IPS-11a (cell line): ENCODE data around the gene FLYWCH1.

ENCODE experiments used
- H3K4me3 ChIP-seq: one replicate; pipeline ENCODE4 v1.5.1; 2013; ENCODE audit warnings: low read depth, low read length, control low read depth

The FLYWCH1 gene, protein sequence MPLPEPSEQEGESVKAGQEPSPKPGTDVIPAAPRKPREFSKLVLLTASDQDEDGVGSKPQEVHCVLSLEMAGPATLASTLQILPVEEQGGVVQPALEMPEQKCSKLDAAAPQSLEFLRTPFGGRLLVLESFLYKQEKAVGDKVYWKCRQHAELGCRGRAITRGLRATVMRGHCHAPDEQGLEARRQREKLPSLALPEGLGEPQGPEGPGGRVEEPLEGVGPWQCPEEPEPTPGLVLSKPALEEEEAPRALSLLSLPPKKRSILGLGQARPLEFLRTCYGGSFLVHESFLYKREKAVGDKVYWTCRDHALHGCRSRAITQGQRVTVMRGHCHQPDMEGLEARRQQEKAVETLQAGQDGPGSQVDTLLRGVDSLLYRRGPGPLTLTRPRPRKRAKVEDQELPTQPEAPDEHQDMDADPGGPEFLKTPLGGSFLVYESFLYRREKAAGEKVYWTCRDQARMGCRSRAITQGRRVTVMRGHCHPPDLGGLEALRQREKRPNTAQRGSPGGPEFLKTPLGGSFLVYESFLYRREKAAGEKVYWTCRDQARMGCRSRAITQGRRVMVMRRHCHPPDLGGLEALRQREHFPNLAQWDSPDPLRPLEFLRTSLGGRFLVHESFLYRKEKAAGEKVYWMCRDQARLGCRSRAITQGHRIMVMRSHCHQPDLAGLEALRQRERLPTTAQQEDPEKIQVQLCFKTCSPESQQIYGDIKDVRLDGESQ

DNA sequence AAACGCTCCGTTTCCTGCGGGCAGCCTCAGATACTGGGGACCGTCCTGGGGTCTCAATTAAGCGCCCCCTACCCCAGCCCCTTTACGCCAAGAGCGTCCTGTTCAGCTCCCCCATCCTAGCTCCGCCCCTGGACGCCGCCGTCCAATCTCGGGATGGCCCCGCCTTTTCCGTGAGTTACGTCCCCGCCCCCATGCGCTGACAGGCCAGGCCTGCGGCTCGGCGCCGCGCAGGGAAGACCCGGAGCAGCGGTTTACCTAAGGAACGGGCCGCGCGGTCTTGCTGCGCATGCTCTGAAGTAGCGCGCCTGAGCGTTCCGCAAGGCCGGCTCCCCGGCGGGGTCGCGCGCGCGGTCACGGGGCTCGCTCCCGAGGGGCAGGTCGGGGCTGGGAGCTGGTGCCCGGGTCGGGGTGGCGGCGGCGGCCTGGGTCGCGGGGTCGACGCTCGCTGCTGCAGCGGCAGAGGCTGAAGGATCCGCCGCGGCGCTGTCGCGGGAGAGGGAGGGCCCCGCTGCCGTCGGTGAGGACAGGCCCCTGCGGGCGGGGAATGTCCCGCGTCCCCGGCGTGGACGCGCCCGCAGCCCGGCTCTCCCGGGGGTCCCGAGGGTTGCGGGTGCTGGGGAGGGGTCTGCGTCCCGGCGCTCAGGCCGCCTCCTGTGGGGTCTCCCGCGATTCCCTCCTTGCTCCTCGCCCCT lies at the start of gene FLYWCH1:
Gene FLYWCH1 (plus strand): TSS at position 294 of the 692 bp plus-strand sequence. CDS start 17,755 bp downstream, outside the sequence.
- peak within 1 kb of the TSS; percentile 74 for H3K4me3 ChIP-seq

DNA sequence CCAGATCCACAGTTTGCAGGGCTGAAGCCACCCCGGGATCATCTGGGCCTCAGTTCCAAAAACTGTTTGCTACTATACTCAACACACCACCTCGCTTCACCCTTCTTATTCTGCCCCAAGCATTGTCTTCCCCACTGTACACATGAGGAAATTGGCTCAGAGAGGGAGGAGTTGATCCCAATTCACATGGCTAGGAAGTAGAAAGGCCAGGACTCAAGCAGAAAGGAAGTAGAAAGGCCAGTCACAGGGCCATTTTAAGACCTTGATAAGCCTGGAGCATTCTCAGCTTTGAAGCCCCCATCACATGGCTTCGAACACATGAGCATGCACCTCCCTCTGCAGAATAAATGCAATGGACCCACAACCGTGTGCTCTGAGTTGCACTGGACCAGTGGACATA lies 46.1 kb upstream of the FLYWCH1 start:
- H3K4me3 ChIP-seq = no peak overlapping the region

DNA sequence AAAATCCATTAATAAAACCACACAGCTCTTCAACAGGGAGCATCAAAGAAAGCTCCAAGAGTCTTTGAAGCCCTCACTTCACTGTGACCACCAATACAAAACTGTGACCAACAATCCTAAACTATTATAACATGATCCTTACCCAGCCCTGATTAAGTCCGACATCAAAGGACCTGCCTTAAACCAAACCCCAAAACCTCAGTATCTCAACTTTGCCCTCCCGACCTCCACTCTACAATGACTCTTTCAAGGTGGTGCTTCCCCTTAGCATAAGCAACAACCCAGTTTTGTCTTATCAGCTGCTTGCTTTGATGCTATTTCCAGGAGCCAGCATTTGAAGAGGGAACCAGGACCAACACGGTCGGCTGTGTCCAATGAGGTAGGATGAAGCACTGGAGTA lies 45.3 kb upstream of the FLYWCH1 start:
- H3K4me3 ChIP-seq = no peak overlapping the region

DNA sequence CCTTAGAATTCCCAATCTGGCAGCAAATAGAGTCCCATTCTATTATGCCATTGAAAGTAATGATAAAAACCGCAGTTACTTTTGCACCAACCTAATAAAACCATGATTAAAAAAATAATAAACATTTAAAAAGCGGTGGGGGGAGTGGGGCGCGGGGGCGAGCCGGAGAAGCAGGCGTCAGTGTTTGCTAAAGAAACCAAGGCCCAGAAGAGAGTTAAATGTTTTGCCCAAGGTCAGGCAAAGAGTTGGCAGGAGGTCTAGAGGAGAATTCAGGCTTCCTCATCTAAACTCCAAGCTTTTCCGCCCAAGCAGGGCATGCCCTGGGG lies 44.1 kb upstream of the FLYWCH1 start:
- H3K4me3 ChIP-seq = peak overlapping the region; percentile 74

DNA sequence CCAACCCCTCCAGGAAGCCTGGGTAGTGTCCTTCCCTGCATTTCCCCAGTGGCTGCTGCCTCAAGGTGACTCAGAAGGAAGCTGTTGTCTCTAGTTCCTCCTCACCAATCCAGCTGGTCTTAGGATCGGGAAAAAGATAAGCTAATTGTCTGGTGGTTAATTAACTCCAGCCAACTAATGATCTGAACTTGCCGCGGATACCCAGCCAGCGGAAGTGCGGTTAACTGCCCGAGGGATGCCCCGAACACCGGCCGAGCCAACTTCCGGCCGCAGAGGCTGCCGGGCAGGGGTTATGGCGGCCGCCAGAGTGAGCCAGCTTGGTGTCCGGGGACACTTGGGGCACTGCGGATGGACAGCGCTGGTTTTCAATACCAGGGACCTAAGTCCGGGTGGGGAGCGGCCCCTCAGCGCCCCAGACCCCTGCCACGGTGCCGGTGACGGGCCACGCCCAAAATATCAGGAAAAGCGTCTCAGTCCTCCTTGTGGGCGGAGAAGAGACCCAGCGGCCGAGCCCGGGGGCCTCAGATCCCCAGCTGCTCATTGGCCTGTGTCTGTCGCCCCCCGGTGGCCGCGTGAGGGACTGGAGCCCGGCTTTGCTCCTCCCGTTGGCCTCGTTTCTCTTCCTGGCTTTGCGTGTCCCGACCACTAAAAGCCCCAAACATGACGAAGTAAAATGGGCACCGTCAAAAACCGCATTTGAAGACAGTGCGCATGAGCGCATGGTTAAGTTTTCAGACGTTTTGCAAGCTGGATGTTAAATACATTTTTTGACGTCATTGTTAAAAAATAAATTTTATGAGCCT lies 43.5 kb upstream of the FLYWCH1 start:
- peak overlapping the region; percentile 74 for H3K4me3 ChIP-seq

DNA sequence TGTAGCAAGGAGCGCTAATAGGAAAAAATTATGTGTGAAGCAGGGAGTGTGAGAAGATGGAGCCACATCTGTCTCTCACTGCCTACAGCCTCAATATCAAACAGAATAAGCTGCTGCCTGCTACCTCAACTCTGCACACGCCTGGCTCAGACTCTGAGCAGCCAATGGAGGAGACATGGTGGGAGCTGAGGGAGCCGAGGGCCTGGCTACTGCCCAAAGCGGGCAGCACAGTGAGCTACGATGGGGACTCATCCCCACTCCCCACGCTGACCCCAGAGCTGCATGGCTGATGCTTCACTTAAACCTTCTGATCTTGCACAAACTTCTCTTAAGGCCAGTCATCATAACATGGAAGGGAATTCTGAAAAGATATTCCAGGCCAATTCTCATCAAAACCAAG lies 39.8 kb upstream of the FLYWCH1 start:
- no peak overlapping the region for H3K4me3 ChIP-seq

DNA sequence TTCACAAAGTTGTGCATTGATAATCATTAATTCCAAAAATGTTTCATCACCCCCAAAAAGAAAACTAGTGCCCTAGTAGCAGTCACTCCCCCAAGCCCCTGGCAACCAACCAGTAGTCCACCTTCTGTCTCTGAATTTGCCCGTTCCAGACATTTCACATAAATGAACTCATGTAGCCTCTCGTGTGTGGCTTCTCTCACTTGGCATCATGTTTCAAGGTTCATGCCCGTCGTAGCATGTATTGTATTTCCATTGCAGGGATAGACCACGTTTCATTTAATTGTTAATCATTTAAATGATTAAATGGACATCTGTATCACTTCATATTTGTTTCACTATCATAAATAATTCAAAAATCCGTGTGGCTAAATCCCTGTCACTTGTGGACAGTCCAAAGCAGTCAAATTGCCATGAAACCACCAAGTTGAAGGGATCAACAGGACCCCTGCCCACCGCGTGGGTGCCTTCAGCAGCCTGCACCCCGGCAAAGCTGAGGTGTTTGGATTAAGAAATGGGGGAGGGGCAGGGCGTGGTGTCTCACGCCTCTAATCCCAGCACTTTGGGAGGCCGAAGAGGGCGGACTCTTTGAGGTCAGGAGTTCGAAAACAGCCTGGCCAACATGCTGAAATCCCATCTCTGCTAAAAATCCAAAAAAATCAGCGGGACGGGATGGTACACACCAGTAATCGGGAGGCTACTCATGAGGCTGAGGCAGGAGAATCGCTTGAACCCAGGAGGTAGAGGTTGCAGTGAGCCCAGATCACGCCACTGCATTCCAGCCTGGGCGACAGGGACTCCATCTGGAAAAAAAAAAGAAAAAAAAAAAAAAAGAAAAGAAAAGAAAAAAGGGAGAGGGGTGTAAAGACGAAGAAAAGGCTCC lies 37.5 kb upstream of the FLYWCH1 start:
- no peak overlapping the region for H3K4me3 ChIP-seq

DNA sequence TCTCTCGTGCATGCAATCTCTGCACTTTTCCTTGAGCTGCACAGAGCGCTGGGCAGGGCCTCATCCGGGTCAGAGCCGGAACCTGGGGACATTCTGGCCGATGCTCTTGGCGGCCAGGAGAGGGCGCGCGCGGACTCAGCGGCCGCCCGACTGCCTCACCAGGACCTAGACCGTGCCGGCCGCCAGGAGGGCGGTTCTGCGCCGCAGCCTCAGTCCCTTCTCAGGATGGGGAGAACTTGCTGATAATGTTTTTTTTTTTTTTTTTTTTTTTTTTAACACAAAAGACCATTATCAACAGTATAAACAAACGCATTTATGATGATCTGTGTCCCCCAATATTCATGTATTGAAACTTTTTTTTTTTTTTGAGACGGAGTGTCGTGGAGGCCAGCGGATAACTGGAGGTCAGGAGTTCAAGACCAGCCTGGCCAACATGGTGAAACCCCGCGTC lies 36.8 kb upstream of the FLYWCH1 start:
- H3K4me3 ChIP-seq = no peak overlapping the region

DNA sequence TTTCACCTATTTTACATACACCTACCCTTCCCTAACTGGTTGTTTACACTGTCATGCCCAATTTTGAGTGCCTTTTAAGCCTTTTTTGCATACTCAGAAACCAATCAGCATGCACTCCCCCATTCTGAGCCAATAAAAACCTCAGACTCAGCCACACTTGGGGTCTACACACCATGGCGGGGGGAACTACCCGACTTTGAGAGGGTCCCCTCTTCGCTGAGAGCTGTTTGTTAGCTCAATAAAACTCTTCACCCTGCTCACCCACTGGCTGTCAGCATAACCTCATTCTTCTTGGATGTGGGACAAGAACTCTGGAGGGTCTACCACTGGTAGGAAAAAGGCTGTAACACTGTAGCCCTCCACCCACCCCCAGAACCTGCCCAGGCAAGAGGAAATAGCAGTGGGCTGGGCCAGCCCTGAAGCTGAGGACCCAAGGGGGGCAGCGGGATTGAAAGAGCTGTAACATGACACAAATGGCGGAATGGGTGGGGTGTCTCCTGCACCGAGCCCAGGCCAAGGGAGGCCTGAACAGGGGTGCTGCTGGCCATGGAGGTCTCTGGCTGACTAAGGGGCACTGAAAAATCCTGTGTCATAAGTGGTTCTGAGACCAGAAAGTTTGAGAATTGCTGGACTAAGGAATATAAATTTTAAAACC lies 31.8 kb upstream of the FLYWCH1 start:
- H3K4me3 ChIP-seq = no peak overlapping the region

DNA sequence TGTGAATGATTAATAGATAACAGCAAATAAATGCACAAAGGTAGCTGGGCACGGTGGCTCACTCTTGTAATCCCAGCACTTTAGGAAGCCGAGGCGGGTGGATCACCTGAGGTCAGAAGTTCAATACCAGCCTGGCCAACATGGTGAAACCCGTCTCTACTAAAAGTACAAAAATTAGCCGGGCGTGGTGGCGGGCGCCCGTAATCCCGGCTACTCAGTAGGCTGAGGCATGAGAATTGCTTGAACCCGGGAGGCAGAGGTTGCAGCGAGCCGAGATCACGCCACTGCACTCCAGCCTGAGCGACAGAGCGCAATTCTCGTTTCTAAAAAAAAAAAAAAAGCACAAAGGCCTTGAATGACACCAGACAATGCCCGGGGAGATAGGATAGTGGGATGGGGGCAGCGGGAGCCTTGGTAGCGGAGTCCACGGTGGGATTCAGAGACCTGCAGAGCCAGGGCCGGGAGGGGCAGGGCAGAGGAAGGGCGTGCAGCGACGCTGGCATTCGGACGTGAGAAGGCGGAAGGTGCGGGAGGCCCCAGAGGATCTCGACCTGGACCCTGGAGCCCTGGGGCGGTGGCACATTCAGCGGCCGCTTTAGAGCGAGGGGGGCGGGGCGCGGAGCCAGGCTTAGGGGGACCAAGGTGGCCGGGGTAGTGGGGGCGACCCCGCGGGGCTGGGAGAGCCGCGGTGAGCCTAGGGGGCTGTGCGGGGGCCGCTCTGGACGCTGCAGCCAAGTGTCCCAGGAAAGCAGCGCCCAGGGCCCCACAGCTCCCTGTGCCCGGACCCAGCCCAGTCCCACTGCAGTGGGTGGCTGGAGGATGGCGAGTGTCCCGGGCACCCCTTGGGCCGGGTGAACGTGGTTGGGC lies 29.7 kb upstream of the FLYWCH1 start:
- peak overlapping the region; percentile 82 for H3K4me3 ChIP-seq

DNA sequence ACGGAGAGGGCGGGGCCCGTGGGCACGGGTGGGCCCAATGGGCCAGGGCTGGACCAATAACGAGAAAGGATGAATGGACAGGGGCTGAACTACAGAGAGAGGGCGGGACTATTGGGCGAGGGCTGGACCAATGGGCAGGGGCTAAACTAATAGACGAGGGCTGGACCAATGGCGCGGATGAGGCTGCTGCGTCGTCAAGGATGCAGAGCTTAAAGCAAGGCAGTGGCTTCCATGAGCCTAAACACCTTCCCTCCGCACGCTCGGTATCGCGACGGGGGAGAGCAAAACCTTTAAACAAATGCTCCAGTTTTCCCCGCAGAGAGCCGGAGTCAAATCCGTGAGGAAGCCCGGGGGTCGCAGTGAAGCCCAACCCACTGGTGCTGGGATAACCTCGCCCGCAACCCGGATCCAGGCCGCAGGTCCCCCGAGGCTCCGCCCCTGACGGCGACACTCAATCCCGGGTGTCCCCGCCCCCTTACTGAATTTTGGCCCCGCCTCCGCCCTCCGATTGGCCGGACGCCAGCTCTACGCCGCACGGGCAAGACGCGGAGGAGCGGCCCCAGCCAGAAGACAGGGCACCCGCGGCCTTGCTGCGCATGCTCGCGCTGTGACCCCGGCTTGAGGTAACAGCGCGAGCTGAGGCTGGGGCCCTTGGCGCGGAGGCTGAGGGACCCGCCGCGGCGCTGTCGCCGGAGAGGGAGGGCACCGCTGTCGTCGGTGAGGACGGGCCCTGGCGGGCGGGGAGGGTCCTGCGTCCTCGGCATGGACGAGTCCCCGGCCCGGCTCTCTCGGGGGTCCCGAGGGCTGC lies 28.9 kb upstream of the FLYWCH1 start, which contains the start of gene FLYWCH2:
Gene FLYWCH2 (plus strand): TSS at position 566 of the 808 bp plus-strand sequence. CDS start 13,235 bp downstream, outside the sequence.
- peak within 1 kb of the TSS; percentile 82 for H3K4me3 ChIP-seq

DNA sequence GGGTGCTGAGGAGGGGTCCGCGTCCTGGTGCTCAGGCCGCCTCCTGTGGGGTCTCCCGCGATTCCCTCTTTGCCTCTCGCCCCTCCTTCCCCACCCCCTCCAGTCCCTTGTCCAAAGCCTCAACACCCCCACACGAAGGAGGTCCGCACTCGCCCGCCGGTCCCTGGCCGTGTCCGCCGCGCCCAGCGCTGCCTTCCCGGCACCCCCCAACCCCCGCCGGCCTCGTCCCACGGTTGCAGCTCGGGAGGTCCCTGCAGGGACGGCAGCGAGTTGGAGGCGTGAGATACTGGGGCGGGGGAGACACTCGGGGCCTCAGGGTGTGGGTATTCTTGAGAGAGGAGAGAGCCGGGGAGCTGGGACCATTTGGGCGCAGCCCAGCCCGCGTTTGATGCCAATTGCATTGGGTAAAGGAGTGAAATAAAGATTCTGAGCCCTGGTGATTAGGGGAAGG lies 28.2 kb upstream of the FLYWCH1 start:
- peak overlapping the region; percentile 82 for H3K4me3 ChIP-seq

DNA sequence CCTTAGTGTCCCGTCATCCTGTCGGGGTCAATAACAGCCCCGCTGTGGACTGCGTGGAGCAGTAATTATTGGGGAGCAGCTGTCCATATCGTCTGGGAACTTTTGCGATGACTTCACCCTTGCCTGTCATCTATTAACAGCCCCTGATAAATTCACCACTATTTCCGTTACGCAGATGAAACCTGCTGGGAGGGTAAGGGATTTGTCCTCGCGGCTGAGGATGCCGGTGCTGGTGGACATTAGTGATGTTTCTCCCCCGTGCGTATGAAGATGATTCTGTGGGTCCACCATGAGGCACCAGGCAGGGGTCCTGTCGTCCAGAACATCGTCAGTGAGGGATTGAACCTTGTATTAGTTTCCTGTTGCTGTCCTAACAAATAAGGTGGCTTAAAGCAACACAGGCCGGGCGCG lies 27.7 kb upstream of the FLYWCH1 start:
- peak overlapping the region; percentile 82 for H3K4me3 ChIP-seq

DNA sequence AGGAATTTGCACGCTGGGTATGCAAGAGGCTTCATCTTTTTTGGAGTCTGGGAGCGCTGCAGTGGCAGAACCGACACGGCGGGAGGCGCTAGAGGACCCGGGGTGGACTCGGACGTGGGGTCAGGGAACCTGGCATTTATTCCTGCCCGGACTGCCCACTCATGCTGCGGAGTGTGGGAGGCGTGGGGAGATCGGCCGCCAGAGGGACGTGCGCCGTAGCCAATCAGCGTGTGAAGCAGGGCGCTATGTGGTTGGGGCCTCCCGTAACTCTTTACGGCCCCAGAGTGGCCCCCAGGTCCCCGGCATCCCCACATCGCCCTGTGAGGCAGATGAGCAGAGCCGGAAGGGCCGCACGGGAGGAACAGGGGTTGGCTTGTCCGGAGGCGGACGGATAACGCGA lies 17.5 kb upstream of the FLYWCH1 start:
- H3K4me3 ChIP-seq = no peak overlapping the region

DNA sequence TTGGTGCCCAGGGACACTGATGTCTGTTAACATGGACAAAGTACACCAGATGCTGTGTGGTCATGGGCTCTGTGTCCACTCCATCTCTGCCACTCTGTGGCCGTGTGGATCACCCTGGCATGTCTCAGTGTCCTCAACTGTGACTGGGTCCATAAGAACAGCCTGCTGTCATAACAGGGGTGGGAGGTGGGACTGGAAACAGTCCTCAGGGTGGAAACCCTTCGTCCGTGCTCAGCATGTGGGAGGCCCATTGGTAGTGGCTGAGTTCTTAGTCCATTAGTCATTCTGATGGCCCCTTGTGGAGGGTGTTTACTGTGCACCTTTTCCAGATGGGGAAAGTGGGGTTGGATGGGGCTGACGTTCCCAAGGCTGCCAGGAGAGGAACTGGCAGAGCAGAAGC lies 15.9 kb upstream of the FLYWCH1 start:
- H3K4me3 ChIP-seq = no peak overlapping the region

DNA sequence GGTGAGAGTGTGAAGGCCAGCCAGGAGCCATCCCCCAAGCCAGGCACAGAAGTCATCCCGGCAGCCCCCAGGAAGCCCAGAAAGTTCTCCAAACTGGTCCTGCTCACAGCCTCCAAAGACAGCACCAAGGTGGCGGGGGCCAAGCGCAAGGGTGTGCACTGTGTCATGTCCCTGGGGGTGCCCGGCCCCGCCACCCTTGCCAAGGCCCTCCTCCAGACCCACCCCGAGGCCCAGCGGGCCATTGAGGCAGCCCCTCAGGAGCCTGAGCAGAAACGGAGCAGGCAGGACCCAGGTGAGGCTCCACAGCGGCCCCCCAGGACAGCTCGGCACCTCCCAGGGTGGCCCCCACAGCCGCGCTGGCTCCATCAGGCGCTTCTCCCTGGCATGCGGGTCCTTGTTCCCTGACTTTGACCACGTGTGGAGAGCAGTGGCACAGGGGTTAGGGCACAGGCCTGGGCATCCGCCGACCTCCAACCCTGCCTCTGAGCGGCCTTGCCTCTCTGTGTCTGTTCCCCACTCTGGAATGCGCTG lies 15.2 kb upstream of the FLYWCH1 start:
- H3K4me3 ChIP-seq = no peak overlapping the region

DNA sequence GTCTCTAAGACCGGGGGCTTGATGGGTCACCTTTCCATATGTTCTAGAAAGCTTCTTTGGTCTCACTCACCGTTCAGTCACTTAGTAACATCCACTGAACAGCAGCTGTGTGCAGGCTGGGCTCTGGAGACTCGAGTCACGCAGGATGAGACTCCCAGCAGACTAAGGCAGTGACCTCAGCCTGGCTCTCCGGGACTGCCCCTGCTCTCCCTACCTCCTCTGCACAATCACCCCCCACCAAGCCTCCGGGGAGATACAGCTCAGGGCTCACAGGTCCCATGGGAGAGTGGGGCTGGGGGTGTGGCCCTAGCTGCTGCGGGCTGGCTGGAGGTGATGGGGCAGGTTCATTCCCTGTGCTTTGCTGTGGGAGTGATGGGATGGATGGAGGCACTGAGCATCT lies 14.6 kb upstream of the FLYWCH1 start:
- no peak overlapping the region for H3K4me3 ChIP-seq
